ENCODE results near the gene SLC13A1. TPM values are rescaled to one million over a fixed set of nuclear protein-coding genes. Genes with fewer than 3 reads are reported as not detected.
A peak's percentile ranks its signal among the peaks of the same experiment; 100 is the strongest.

The SLC13A1 gene
- total RNA-seq, 1 experiment from 2014 or later = not detected

- Mint-ChIP-seq H3K27me3 (ENCODE audit: insufficient read depth, unreplicated experiment) (no peaks in the 10 kb centered on the region), H3K4me3 (ENCODE audit: unreplicated experiment) (no peak overlapping the region), H3K4me1 (ENCODE audit: insufficient read depth, unreplicated experiment) (no peaks in the 10 kb centered on the region), H3K27ac (ENCODE audit: low read depth, unreplicated experiment) (no peak overlapping the region), H3K36me3 (ENCODE audit: insufficient read depth, unreplicated experiment) (no peaks in the 10 kb centered on the region), H3K9me3 (ENCODE audit: unreplicated experiment) (peaks cover 8% of the 10 kb centered on the region)
- intact Hi-C loops (cut with micrococcal nuclease) = no loop called here
- POLR2A ChIA-PET = interaction anchor here (1.1 kb wide), 1 partner anchor 11 kb away, joined by 3 read pairs; no protein-coding TSS in a partner anchor
- DNase-seq (ENCODE audit: unreplicated experiment) = no peak
- no peak for TF ChIP-seq CTCF (IDR thresholded peaks at IDR 0.05; ENCODE audit: unreplicated experiment)
- no TSS peak for BruUV-seq (replicated peaks)
- CTCF ChIA-PET = interaction anchor here (0.7 to 1.7 kb wide), 2 partner anchors 10 to 150 kb away, joined by 3 to 5 read pairs; no protein-coding TSS in a partner anchor
Measured at GRCh38 chr7:123211545-123211944, 11.8 kb upstream of the SLC13A1 start.

- Mint-ChIP-seq H3K4me1 (ENCODE audit: insufficient read depth, unreplicated experiment) (peaks cover 4% of the 10 kb centered on the region), H3K36me3 (ENCODE audit: insufficient read depth, unreplicated experiment) (no peaks in the 10 kb centered on the region), H3K27ac (ENCODE audit: low read depth, unreplicated experiment) (no peak overlapping the region), H3K9me3 (ENCODE audit: unreplicated experiment) (peaks cover 8% of the 10 kb centered on the region), H3K27me3 (ENCODE audit: insufficient read depth, unreplicated experiment) (no peaks in the 10 kb centered on the region), H3K4me3 (ENCODE audit: unreplicated experiment) (no peak overlapping the region)
- intact Hi-C loops (cut with micrococcal nuclease) = no loop called here
- CTCF ChIA-PET = interaction anchor here (0.7 to 1.7 kb wide), 3 partner anchors 10 to 151 kb away, joined by 3 to 5 read pairs (median 3); no protein-coding TSS in a partner anchor
- POLR2A ChIA-PET = interaction anchor here (1.1 kb wide), 1 partner anchor 12 kb away, joined by 3 read pairs; no protein-coding TSS in a partner anchor
- no TSS peak for BruUV-seq (replicated peaks)
- DNase-seq (ENCODE audit: unreplicated experiment) = no peak
- TF ChIP-seq CTCF (IDR thresholded peaks at IDR 0.05; ENCODE audit: unreplicated experiment) = no peak
Measured at GRCh38 chr7:123210986-123211385, 11.2 kb upstream of the SLC13A1 start.

- Mint-ChIP-seq H3K27ac (ENCODE audit: low read depth, unreplicated experiment) (no peak overlapping the region), H3K36me3 (ENCODE audit: insufficient read depth, unreplicated experiment) (no peaks in the 10 kb centered on the region), H3K27me3 (ENCODE audit: insufficient read depth, unreplicated experiment) (no peaks in the 10 kb centered on the region), H3K4me3 (ENCODE audit: unreplicated experiment) (no peak overlapping the region), H3K4me1 (ENCODE audit: insufficient read depth, unreplicated experiment) (peaks cover 6% of the 10 kb centered on the region), H3K9me3 (ENCODE audit: unreplicated experiment) (peaks cover 7% of the 10 kb centered on the region)
- no peak for DNase-seq (ENCODE audit: unreplicated experiment)
- no TSS peak for BruUV-seq (replicated peaks)
- intact Hi-C loops (cut with micrococcal nuclease) = no loop called here
- TF ChIP-seq CTCF (IDR thresholded peaks at IDR 0.05; ENCODE audit: unreplicated experiment) = no peak
- ChIA-PET CTCF (interaction anchor here (0.5 to 6.9 kb wide), 7 partner anchors 11 to 1312 kb away, joined by 3 to 88 read pairs (median 5); no protein-coding TSS in a partner anchor), POLR2A (no interaction called here)
Measured at GRCh38 chr7:123209786-123210185, 10.0 kb upstream of the SLC13A1 start.

GRCh38 chr7:123208793-123209192 lies 9.0 kb upstream of the SLC13A1 start:
- Mint-ChIP-seq H3K4me1 (ENCODE audit: insufficient read depth, unreplicated experiment) (peaks cover 6% of the 10 kb centered on the region), H3K4me3 (ENCODE audit: unreplicated experiment) (no peak overlapping the region), H3K36me3 (ENCODE audit: insufficient read depth, unreplicated experiment) (no peaks in the 10 kb centered on the region), H3K27me3 (ENCODE audit: insufficient read depth, unreplicated experiment) (no peaks in the 10 kb centered on the region), H3K9me3 (ENCODE audit: unreplicated experiment) (no peaks in the 10 kb centered on the region), H3K27ac (ENCODE audit: low read depth, unreplicated experiment) (no peak overlapping the region)
- DNase-seq (ENCODE audit: unreplicated experiment) = peak; percentile 39
- ChIA-PET CTCF (interaction anchor here (0.6 to 6.9 kb wide), 11 partner anchors 8 to 207 kb away, joined by 3 to 88 read pairs (median 4); no protein-coding TSS in a partner anchor), POLR2A (interaction anchor here (1.0 kb wide), 1 partner anchor 158 kb away, joined by 4 read pairs; no protein-coding TSS in a partner anchor)
- BruUV-seq (replicated peaks) = no TSS peak
- intact Hi-C loops (cut with micrococcal nuclease) = no loop called here
- no peak for TF ChIP-seq CTCF (IDR thresholded peaks at IDR 0.05; ENCODE audit: unreplicated experiment)

All from MCF 10A (cell line).